Natural killer cell (primary cell): ENCODE results near the gene TMEM33. TPM values are rescaled to one million over a fixed set of nuclear protein-coding genes. Genes with fewer than 3 reads are reported as not detected.

Experiments
- ATAC-seq, 3 donors: fragments of 150-1000 bp in 2 of 3; fragments of 200-7000 bp in 1 of 3; cut with Tn5 transposase; 1 replicate in 1 of 3; 2 replicates in 2 of 3; pipeline ENCODE4 v1.10.0; 2021; ENCODE audit warnings: mild to moderate bottlenecking in 2 of 3, moderate library complexity in 2 of 3
- DNase-seq, 2 donors: peaks; one replicate each; pipeline versions ENCODE4 v3.0.0 to v3.0.0-alpha.2; 2013 to 2021; ENCODE audit warnings: mixed read lengths in 1 of 2
- H3K27ac ChIP-seq: one replicate; pipeline ENCODE4 v1.5.1; 2013; ENCODE audit warnings: mild to moderate bottlenecking, low read length
- H3K27me3 ChIP-seq: one replicate; pipeline ENCODE4 v1.6.1; 2013; ENCODE audit warnings: low read length; ENCODE audit not compliant: control insufficient read depth, insufficient read depth
- H3K36me3 ChIP-seq: one replicate; pipeline ENCODE4 v1.6.1; 2013; ENCODE audit warnings: low read length; ENCODE audit not compliant: control insufficient read depth, insufficient read depth
- H3K4me1 ChIP-seq: one replicate; pipeline ENCODE4 v1.6.1; 2013; ENCODE audit warnings: low read length; ENCODE audit not compliant: control insufficient read depth, insufficient read depth
- H3K4me3 ChIP-seq: one replicate; pipeline ENCODE4 v1.5.1; 2013; ENCODE audit warnings: low read length
- H3K9me3 ChIP-seq: one replicate; pipeline ENCODE4 v1.6.1; 2013; ENCODE audit warnings: low read length; ENCODE audit not compliant: control insufficient read depth, insufficient read depth
- H3K27ac Mint-ChIP-seq, 2 donors: one replicate each; pipeline ENCODE4 v1.8.0; 2022; ENCODE audit warnings: mild to moderate bottlenecking in 2 of 2, mixed read lengths in 2 of 2, moderate library complexity in 1 of 2
- H3K27me3 Mint-ChIP-seq, 2 donors: one replicate each; pipeline ENCODE4 v1.8.0; 2022; ENCODE audit warnings: low read depth in 2 of 2, mixed read lengths in 2 of 2
- H3K36me3 Mint-ChIP-seq: one replicate; pipeline ENCODE4 v1.8.0; 2022; ENCODE audit warnings: mixed read lengths
- H3K4me1 Mint-ChIP-seq, 2 donors: one replicate each; pipeline ENCODE4 v1.8.0; 2022; ENCODE audit warnings: mixed read lengths in 2 of 2
- H3K4me3 Mint-ChIP-seq: one replicate; pipeline ENCODE4 v1.8.0; 2022; ENCODE audit warnings: mild to moderate bottlenecking, moderate library complexity, mixed read lengths
- H3K9me3 Mint-ChIP-seq, 2 donors: one replicate each; pipeline ENCODE4 v1.8.0; 2022; ENCODE audit warnings: mixed read lengths in 2 of 2
- CTCF ChIP-seq: fragments of 200-600 bp; IDR thresholded peaks from one replicate; pipeline ENCODE4 v1.8.0; 2022; ENCODE audit warnings: antibody characterized with exemption
- WGBS: methylation state at CpG from one replicate; pipeline ENCODE4 v1.1.7; 2013; ENCODE audit warnings: missing lambda C conversion rate; ENCODE audit not compliant: insufficient coverage; 5-methylcytosine and 5-hydroxymethylcytosine counted together
- intact Hi-C: fragments of 100-400 bp; cut with micrococcal nuclease; formaldehyde crosslinking; loops from one replicate; pipeline ENCODE4 v1.14.2; 2022
- total RNA-seq, 4 donors: library from RNA; stranded (reverse); fragments of 120-200 nt in 1 of 4; gene quantifications; one replicate each; pipeline versions ENCODE4 v1.2.3 to v1.2.4, GENCODE V29; 2013 to 2022

TMEM33 gene
- total RNA-seq, 3 donors from 2014 or later (not counting 1 experiment from before 2014, with no cell fraction given): 30.3 to 37.4 (median 33.5) TPM

GRCh38 chr4:41939016-41939626 is 3.9 kb downstream of the TMEM33 start:
- no peaks in the 10 kb centered on the region for H3K9me3 Mint-ChIP-seq
- H3K36me3 Mint-ChIP-seq: no peaks in the 10 kb centered on the region
- DNase-seq (no peak), ATAC-seq (no peak)
- H3K4me3 Mint-ChIP-seq: no peak overlapping the region
- no peak overlapping the region for H3K27ac ChIP-seq
- TF ChIP-seq CTCF: no peak
- H3K9me3 ChIP-seq: no peaks in the 10 kb centered on the region
- peaks cover 17% of the 10 kb centered on the region for H3K4me1 ChIP-seq
- H3K27me3 Mint-ChIP-seq: no peaks in the 10 kb centered on the region
- H3K4me1 Mint-ChIP-seq: peaks cover 41 to 52% of the 10 kb centered on the region in 2 donors
- H3K27me3 ChIP-seq: no peaks in the 10 kb centered on the region
- intact Hi-C loops: loop anchor here (2.0 kb wide), 1 partner anchor 52 kb away; the partner anchor contains the start of gene SLC30A9
- WGBS: 73% methylated on average over 3 of the region's 3 CpGs
- H3K4me3 ChIP-seq: no peak overlapping the region
- no peak overlapping the region for H3K27ac Mint-ChIP-seq
- peaks cover 38% of the 10 kb centered on the region for H3K36me3 ChIP-seq

- intact Hi-C loops: no loop called here
- H3K9me3 Mint-ChIP-seq: no peaks in the 10 kb centered on the region
- ATAC-seq: no peak
Measured at GRCh38 chr4:41940834-41941233, 5.6 kb downstream of the TMEM33 start.

GRCh38 chr4:41943506-41943905 is 8.3 kb downstream of the TMEM33 start:
- ATAC-seq (no peak), DNase-seq (no peak)
- no peak overlapping the region for H3K4me3 ChIP-seq
- WGBS: 100% methylated on average over 2 of the region's 2 CpGs
- no peak overlapping the region for H3K27ac ChIP-seq
- H3K4me1 ChIP-seq: no peaks in the 10 kb centered on the region
- H3K27ac Mint-ChIP-seq: no peak overlapping the region
- intact Hi-C loops: no loop called here
- peaks cover 53% of the 10 kb centered on the region for H3K36me3 ChIP-seq
- no peaks in the 10 kb centered on the region for H3K27me3 ChIP-seq
- H3K27me3 Mint-ChIP-seq: no peaks in the 10 kb centered on the region
- peaks cover 8 to 19% of the 10 kb centered on the region in 2 donors for H3K4me1 Mint-ChIP-seq
- no peaks in the 10 kb centered on the region for H3K36me3 Mint-ChIP-seq
- no peaks in the 10 kb centered on the region for H3K9me3 ChIP-seq
- no peak overlapping the region for H3K4me3 Mint-ChIP-seq
- no peak for TF ChIP-seq CTCF
- H3K9me3 Mint-ChIP-seq: no peaks in the 10 kb centered on the region

More at GRCh38 chr4:41940834-41941233, 5.6 kb downstream of the TMEM33 start:
- peaks cover 7% of the 10 kb centered on the region for H3K4me1 ChIP-seq
- H3K27me3 Mint-ChIP-seq: no peaks in the 10 kb centered on the region
- no peak for DNase-seq
- no peaks in the 10 kb centered on the region for H3K36me3 Mint-ChIP-seq
- peaks cover 25 to 35% of the 10 kb centered on the region in 2 donors for H3K4me1 Mint-ChIP-seq
- H3K27ac Mint-ChIP-seq: no peak overlapping the region
- H3K9me3 ChIP-seq: no peaks in the 10 kb centered on the region
- no peak overlapping the region for H3K4me3 ChIP-seq
- no peak overlapping the region for H3K27ac ChIP-seq
- peaks cover 48% of the 10 kb centered on the region for H3K36me3 ChIP-seq
- no peak for TF ChIP-seq CTCF
- H3K27me3 ChIP-seq: no peaks in the 10 kb centered on the region
- no peak overlapping the region for H3K4me3 Mint-ChIP-seq

GRCh38 chr4:41944089-41944488 is 8.9 kb downstream of the TMEM33 start:
- Histone ChIP-seq H3K36me3 (peaks cover 52% of the 10 kb centered on the region), H3K4me3 (no peak overlapping the region), H3K9me3 (no peaks in the 10 kb centered on the region), H3K27ac (no peak overlapping the region), H3K27me3 (no peaks in the 10 kb centered on the region), H3K4me1 (no peaks in the 10 kb centered on the region)
- no peaks in the 10 kb centered on the region for H3K9me3 Mint-ChIP-seq
- intact Hi-C loops: no loop called here
- no peak overlapping the region for H3K4me3 Mint-ChIP-seq
- ATAC-seq: no peak
- H3K27ac Mint-ChIP-seq: no peak overlapping the region
- TF ChIP-seq CTCF: no peak
- peaks cover 6 to 13% of the 10 kb centered on the region in 2 donors for H3K4me1 Mint-ChIP-seq
- no peaks in the 10 kb centered on the region for H3K27me3 Mint-ChIP-seq
- peaks cover 1% of the 10 kb centered on the region for H3K36me3 Mint-ChIP-seq
- DNase-seq: no peak
